AG08395 (cell line): ENCODE results near the gene ZSWIM3.
"Not testable (repeated sequence)": the region's sequence is repeated elsewhere in the genome, so short reads cannot be mapped to it uniquely, and the experiment has no call there.

Experiments used
- DNase-seq: peaks from one replicate; pipeline ENCODE4 v3.0.0; 2012; ENCODE audit warnings: mixed read lengths, low spot score

ZSWIM3 gene

DNA sequence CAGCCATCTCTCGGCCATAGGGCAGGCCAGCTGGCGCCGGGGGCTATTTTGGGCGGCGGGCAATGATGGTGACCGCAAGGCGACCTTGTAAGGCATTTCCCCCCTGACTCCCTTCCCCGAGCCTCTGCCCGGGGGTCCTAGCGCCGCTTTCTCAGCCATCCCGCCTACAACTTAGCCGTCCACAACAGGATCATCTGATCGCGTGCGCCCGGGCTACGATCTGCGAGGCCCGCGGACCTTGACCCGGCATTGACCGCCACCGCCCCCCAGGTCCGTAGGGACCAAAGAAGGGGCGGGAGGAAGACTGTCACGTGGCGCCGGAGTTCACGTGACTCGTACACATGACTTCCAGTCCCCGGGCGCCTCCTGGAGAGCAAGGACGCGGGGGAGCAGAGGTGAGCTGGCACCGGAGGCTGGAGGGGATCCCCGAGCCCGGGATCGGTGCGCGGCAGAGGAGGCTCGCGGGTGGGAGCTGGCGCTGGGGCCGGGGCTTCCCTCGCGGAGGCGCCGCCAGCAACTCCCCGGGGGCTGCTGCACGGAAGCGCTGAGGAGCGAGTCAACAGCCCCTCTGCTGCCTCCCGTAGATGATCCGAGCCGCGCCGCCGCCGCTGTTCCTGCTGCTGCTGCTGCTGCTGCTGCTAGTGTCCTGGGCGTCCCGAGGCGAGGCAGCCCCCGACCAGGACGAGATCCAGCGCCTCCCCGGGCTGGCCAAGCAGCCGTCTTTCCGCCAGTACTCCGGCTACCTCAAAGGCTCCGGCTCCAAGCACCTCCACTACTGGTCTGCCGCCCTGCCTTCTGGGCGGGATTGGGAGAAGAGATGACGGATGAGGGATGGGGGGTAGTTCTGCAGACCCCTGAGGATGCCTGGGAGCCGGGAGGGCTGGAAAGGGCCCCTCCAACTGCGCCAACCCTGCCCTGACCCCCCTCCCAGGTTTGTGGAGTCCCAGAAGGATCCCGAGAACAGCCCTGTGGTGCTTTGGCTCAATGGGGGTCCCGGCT lies 33.9 kb downstream of the ZSWIM3 start, which contains the start of the genes CTSA and NEURL2:
CTSA (plus strand) TSS at position 351 of the 999 bp plus-strand sequence; CDS start at position 585, 234 bp downstream.
NEURL2 (minus strand) TSS at position 224 of the 999 bp plus-strand sequence; CDS start at position 7, 217 bp downstream.
- peak; percentile 97 for DNase-seq

DNA sequence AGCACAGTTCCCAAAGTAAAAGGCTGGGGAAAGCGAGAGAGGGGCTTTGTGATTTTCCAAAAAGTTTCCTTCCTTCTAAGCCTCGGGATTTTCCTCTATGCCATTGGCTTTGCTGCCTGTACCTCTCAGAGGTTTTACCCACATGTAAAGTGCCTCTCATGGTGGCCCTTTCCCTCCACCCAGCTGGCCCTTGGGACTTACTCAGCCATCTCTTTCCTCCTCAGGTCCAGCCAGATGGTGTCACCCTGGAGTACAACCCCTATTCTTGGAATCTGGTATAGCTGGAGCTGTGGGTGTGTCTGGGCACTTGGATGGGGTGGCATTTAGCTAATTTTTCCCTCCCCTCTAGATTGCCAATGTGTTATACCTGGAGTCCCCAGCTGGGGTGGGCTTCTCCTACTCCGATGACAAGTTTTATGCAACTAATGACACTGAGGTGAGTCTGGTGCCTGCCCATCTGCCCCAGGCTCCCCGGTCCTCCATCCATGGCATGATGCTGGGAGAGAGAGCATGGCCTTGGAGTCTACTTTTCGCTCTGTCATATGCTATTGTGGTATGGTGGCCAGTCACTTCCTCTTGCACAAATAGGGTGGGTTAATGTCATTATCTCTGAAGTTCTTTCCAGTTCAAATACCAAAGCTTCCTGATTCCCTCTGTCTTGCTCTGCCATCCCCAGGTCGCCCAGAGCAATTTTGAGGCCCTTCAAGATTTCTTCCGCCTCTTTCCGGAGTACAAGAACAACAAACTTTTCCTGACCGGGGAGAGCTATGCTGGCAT lies 34.8 kb downstream of the ZSWIM3 start:
- DNase-seq, result peak; percentile 77

DNA sequence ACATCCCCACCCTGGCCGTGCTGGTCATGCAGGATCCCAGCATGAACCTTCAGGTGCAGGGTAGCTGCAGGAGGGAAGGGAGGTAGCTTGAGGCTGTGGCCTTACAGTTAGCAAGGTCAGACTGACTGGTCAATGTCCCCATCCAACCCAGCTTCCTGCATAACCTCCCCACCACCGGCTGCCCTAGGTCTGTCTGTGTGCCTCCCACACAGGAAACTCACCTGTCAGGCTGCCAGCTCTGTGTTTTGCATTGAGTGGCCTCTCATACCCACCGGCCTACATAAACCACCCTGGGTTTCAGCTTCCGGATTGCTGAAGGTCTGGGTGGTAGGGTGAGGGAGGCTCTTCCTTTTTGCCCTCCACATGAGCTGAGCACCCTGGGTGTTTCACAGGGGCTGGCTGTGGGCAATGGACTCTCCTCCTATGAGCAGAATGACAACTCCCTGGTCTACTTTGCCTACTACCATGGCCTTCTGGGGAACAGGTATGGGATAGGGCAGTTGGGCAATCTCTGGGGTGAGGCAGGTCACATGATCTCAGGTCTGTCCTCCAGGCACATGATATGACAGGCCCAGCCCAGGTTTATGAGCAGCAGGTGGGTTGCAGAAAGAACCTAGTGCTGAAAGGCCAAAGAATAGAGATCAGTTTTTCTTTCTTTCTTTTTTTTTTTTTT lies 35.5 kb downstream of the ZSWIM3 start:
- no peak for DNase-seq

DNA sequence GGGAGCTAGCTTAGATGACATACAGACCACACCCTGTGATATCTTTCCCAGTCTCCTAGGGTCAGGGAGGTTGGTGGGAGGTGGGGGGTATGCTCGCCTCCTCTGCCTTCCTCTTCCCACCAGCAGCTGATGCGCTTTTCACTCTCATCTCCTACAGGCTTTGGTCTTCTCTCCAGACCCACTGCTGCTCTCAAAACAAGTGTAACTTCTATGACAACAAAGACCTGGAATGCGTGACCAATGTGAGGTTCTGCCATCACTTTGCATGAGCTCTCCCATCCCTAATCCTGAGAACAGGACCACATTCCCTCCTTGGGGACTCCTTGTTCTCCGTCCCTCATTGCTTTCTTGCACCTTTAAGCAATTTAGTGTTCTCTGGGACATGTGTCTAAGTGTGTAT lies 36.4 kb downstream of the ZSWIM3 start:
- no peak for DNase-seq

DNA sequence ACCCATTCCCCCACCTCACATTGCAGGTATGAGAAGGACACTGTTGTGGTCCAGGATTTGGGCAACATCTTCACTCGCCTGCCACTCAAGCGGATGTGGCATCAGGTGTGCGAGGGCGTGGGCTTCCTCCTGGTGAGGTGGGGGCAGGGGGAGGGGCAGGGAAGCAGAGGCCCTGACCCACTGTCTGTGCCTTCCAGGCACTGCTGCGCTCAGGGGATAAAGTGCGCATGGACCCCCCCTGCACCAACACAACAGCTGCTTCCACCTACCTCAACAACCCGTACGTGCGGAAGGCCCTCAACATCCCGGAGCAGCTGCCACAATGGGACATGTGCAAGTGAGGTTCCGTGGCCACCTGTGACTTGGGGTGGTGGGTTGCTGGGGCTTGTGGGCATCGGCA lies 37.4 kb downstream of the ZSWIM3 start:
- DNase-seq, result no peak

DNA sequence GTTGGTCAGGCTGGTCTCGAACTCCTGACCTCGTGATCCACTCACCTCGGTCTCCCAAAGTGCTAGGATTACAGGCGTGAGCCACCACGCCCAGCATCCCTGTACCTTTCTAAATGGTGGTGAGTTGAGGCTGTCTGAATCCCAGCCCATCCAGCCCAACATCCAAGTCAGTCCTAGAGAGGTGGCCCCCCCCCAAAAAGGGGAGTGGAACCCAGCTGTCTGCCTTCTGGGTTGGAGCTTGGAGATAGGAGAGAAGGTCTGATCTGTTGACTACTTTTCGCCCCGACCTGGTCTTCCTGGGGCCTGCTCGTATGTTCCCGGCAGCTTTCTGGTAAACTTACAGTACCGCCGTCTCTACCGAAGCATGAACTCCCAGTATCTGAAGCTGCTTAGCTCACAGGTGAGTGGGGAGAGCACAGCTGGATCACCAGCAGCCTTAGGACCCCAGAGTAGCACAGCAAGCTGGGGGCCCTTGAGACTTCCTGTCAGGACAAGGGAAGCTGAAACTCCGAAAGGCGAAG lies 39.3 kb downstream of the ZSWIM3 start:
- no peak for DNase-seq

DNA sequence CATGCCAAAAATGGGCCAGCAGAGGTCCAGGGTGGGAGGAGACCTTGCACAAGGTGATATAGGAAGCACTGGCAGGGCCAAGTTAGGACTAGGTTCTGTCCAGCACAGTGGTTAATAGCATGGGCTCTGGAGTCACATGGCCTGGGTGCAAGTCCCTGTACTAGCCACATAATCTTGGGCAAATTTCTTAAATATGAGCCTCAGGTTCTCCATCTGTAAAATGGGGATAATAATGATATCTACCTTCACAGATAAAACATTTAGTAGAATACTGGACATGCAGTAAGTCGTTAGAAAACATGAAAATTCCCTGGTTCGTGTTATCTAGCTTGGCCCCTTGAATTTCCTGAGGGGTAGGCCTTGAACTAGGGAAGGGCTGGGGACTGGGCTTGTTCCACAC lies 39.9 kb downstream of the ZSWIM3 start:
- DNase-seq, result no peak

DNA sequence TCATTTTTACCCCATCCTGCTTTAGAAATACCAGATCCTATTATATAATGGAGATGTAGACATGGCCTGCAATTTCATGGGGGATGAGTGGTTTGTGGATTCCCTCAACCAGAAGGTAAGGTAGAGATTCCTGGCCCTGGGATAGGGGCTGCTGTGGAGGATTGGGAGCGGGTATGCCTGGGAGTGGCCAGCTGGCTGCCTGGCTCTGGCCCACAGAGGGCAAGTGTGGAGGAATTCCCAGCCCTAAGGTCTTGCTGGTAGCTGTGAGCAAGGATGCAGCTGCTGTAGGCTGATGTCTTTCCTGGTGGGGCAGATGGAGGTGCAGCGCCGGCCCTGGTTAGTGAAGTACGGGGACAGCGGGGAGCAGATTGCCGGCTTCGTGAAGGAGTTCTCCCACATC lies 40.3 kb downstream of the ZSWIM3 start:
- DNase-seq, result no peak

DNA sequence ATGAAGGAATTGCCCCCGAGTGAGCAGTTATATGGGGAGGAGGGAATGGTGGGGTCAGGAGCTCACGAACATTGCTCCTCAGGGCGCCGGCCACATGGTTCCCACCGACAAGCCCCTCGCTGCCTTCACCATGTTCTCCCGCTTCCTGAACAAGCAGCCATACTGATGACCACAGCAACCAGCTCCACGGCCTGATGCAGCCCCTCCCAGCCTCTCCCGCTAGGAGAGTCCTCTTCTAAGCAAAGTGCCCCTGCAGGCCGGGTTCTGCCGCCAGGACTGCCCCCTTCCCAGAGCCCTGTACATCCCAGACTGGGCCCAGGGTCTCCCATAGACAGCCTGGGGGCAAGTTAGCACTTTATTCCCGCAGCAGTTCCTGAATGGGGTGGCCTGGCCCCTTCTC lies 40.9 kb downstream of the ZSWIM3 start:
- no peak for DNase-seq

DNA sequence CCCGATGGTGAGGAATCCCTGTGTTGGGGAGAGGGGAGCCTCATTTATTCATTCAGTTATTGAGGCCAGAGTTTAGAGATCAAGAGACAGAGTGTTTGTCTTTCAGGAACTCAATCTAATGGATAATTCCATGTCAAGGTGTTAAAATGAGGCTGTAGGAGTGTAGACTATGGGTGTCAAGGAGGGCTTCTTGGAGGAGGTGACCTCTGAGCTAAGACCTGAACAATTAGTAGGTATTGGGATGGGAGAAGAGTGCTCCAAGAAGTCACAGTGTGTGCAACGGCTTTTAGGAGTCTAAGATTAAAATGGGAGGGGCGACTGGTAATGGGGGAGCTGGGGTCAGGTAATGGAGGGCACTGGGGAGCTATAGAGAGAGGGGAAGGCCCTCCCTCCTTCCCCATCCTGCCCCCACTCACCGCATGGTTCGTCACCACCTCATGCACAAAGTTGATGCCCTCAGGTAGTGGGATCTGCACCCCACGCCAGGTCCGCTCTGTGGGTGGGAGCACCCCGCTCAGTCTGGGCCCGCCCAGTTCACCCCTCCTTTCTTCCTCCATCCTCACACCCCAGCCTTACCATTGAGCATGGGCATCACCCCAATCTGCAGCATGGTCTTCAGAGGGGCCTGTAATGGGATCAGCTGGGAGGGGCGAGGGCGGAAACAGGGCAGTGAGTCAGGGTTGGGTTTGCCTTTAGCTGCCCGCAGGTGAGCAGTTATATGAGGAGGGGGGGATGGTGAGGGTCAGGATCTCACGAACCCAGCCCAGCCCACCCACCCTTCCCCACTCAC lies 41.8 kb downstream of the ZSWIM3 start:
- no peak for DNase-seq

DNA sequence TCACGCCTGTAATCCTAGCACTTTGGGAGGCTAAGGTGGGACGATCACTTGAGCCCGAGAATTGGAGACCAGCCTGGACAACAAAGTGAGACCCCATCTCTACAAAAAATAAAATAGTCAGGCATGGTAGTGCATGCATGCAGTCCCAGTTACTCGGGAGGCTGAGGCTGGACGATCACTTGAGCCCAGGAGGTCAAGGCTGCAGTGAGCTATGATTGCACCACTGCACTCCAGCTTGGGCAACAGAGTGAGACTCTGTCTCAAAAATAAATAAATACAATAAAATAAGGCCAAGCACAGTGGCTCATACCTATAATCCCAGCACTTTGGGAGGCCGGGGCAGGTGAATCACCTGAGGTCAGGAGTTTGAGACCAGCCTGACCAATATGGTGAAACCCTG lies 43.9 kb downstream of the ZSWIM3 start:
- not testable (repeated sequence) for DNase-seq

DNA sequence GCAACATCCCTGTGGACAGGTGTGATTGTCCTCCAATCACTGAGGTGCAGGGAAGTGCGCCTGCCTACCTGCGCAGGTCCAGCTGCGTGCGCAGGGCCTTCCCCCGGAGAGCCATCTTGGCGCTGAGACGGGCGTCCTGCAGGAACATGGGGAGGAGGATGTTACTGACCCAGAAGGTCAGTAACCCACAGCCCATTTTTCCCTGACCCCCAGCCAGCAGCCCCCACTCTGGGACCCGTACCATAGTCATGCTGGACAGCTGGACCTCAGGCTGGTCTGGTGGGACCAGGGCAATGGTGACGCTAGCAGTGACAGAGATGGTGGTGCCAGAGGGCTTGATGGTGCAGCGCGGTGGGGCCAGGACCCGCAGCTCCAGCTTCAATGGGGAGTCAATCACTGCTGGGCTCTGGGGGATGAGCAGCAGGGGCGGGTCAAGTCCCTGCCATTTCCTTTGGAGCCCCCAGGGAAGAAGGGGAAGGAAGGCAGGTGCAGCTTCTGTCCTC lies 44.8 kb downstream of the ZSWIM3 start:
- no peak for DNase-seq

DNA sequence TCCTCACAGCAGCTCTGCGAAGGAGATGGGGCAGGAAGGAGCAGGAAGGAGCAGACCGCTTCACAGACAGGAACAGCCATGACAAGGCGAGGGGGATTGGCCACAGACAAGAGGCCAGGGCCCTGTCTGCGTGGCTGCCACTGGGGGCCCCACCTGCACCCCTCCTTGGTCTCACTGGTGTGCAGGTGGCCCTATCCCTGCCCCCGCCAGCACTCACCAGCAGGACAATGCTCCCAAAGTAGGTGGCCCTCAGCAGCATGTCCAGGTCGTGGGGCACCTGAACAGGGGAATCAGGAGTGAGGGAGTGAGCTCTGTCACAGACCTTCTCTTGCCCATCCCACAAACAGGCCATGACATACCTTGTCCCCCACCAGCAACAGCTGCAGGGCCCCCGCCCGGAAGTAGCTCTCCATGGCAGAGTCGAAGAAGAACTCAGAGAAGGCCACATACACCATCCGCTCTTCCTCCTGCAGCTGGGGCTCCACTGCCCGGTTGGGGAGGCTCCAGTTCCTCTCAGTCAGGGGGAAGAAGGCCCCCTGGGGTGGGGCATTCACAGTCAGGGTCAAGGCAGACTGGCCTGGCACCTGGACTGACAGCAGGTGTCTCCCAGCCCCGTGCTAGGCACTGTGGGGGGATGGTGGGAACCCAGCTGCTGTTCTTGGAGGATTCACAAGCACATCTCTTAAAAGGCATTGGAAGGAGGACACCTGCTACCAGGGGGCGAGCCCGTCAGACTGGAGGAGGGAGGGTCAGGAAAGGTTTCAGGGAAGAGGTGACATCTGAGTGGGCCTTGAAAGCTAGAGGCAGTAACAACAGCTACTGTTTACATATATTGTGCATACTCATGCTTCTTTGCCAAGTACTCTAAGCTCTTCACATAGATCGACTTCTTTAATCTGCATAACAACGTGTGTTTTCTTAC lies 47.4 kb downstream of the ZSWIM3 start:
- DNase-seq, result no peak

DNA sequence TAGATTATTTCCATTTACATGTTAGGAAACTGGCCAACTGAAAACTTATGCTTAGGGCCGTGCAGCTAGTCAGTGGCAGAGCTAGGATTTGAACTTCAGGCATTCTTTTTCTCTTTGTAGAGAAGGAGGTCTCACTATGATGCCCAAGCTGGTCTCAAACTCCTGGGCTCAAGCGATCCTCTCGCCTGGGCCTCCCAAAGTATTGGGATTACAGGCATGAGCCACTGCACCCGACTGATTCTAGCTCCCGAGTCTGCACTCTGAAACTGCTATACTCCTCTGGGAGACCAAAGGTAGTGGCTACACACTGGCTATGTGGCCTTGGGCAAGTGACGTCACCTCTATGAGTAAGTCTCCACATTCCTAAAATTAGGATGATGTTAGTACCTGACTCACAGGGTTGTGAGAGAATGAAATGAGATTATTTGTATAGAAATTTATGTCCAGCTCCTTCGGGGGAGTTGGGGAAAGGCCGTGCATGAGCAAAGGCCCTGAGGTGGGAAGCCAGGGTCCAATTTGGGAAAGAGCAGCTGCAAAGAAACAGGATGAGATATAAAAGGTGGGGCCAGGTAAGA lies 48.2 kb downstream of the ZSWIM3 start:
- DNase-seq, result peak; percentile 71

DNA sequence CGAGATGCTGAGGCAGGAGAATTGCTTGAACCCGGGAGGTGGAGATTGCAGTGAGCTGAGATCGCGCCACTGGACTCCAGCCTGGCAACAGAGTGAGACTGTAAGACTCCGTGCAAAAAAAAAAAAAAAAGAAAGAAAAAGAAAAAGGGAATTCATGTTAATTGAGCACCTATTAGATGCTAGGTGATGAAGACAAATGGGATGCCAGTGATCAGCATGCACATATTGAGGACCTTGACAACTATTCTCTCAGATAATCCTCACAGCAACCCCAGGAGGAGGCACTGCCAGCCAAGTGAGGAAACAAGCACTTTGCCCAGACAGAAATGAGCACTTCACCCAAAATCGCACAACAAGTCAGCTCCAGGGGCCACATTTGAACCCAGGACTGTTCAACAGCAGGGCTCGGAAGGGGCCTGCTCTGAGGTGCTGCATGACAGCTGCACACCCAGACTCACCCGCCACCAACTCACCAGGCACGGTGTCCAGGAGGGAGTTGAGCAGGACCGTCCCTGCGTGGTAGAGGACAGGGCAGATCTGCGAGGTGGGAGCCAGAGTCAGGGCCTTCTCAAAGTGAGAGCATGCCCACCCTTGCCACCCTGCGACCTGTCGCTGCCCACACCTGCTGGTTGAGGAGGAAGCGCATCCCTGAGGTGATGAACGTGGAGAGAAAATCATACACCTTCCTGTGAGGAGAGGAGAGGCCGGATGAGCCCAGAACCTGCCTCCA lies 50.0 kb downstream of the ZSWIM3 start:
- DNase-seq, result no peak

DNA sequence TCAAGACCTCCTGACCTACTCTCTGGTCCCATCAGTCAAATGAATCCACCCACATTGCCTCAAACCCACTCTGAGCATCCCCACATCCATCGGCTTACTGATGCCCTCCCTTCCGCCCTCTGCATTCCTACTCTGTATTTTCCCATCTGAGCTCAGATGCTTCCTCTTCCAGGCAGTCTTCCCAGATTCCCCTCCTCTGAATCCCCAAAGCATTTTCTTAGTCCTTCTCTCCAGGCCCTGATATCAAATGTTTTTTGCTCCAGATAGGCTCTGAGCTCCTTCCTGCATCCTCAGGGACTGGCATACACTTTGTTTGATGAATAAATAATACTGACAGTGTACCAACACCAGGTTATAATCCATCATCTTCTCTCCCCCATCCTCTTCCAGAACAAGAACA lies 50.7 kb downstream of the ZSWIM3 start:
- DNase-seq, result no peak

DNA sequence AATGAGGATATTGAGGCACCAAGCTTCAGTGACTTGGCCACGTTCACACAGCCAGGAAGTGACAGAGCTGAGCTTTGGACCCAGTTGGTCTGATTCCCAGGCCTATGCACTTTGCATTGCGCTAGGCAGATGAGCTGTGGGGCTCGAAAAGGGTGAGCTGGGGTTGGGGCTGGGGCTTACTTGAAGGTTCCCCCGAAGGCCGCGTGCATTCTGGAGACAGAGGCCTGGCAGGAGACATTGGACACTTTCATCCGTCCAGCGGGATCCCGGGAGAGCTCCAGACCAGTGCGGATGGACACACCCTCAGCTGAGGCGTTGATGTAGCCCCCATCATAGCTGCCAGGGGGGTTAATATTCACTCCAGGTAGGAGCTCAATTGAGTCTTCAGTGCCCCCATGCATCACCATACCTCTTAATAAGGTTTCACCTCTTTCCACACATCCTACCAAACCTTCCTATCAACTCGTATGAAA lies 52.0 kb downstream of the ZSWIM3 start:
- no peak for DNase-seq

DNA sequence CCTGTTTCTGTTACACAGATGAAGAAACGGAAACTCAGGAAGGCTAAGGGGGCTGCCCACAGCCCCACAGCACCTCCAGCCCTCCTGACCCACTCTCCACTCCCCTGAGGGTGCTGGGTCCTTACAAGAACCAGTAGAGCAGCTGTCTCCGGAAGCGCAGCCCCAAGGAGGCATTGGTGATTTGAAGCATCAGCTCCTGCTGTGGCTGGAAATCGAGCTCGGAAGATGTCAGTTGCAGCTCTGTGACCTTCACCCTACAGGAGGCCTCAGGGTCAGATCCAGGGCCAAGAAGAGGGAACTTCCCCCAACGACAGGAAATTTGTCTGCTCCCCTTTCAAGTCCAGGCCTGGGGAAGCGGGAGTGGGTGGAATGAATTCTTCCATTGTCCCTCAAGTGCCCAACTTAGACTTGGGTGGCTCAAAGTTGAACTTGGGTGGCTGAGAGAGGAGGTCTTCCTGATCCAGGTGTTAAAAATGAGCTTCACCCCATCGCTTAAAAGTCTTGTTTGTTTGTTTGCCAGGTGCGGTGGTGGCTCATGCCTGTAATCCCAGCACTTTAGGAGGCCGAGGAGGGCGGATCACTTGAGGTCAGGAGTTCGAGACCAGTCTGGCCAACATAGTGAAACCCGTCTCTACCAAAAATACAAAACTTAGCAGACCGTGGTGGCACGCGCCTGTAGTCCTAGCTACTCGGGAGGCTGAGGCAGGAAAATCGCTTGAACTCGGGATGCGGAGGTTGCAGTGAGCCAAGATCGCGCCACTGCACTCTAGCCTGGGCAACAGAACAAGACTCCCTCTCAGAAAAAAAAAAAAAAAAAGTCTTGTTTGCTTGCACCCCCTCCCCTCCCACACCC lies 52.6 kb downstream of the ZSWIM3 start:
- DNase-seq, result no peak
